Body of pancreas (tissue), 4 donors: ENCODE results near the gene LSAMP. TPM values are rescaled to one million over a fixed set of nuclear protein-coding genes. Genes with fewer than 3 reads are reported as not detected.
"Not testable (repeated sequence)": the region's sequence is repeated elsewhere in the genome, so short reads cannot be mapped to it uniquely, and the experiment has no call there.

Source experiments
- ATAC-seq: fragments of 150-250 bp; one replicate; pipeline ENCODE4 v1.9.1; 2016
- DNase-seq, 4 donors: peaks; one replicate each; pipeline ENCODE4 v3.0.0-alpha.2; 2019
- H3K27ac ChIP-seq, 4 donors: fragments of 200-600 bp; sonication (generic); 1 replicate in 3 of 4; 2 replicates in 1 of 4; pipeline versions ENCODE4 v1.5.1 to v1.6.1; 2016 to 2019; ENCODE audit warnings: mild to moderate bottlenecking in 1 of 4, mixed read lengths in 1 of 4, moderate library complexity in 1 of 4
- H3K27me3 ChIP-seq, 2 donors: fragments of 200-600 bp; sonication (generic); one replicate each; pipeline ENCODE4 v1.6.0; 2016; ENCODE audit warnings: mild to moderate bottlenecking in 1 of 2
- H3K36me3 ChIP-seq, 2 donors: fragments of 200-600 bp; sonication (generic); replicated peaks in 1 of 2; 2 replicates each; pipeline ENCODE4 v1.5.1; 2016; ENCODE audit warnings: low read depth in 2 of 2; ENCODE audit not compliant: insufficient read depth in 1 of 2
- H3K4me1 ChIP-seq: fragments of 200-600 bp; sonication (generic); one replicate; pipeline ENCODE4 v1.6.0; 2016
- H3K4me3 ChIP-seq, 2 donors: fragments of 200-600 bp; sonication (generic); 1 replicate in 1 of 2; 2 replicates in 1 of 2; pipeline ENCODE4 v1.5.1; 2016 to 2019
- H3K9me3 ChIP-seq, 3 donors: fragments of 200-600 bp; sonication (generic); 1 replicate in 2 of 3; 2 replicates in 1 of 3; pipeline ENCODE4 v1.5.1; 2016
- POLR2A ChIP-seq, 3 donors: fragments of 450-650 bp; IDR thresholded peaks; one replicate each; pipeline ENCODE4 v1.6.1; 2016; ENCODE audit warnings: antibody characterized with exemption in 3 of 3, mild to moderate bottlenecking in 2 of 3
- WGBS, 2 donors: methylation state at CpG; one replicate each; pipeline ENCODE4 v1.1.5; 2017; 5-methylcytosine and 5-hydroxymethylcytosine counted together
- intact Hi-C: fragments of 100-400 bp; cut with DNase I; formaldehyde crosslinking; loops from one replicate; pipeline ENCODE4 v1.15.1; 2023
- total RNA-seq, 2 donors: library from RNA; depleted of rRNA; stranded (reverse); fragments of >200 nt; gene quantifications; one replicate each; pipeline ENCODE4 v1.1.0, GENCODE V29; 2016
- TF ChIP-seq, protein P1 (sequence below), 7 experiments: fragments of 450-650 bp in 4 of 7; fragments of 200-600 bp in 3 of 7; sonication (generic) in 3 of 7; IDR thresholded peaks; one replicate each; pipeline ENCODE4 v1.5.1; 2016 to 2019; ENCODE audit warnings: antibody characterized with exemption in 7 of 7

Gene LSAMP
- total RNA-seq, 2 donors from 2014 or later = 1.6 to 2.1 TPM

- ATAC-seq (no peak), DNase-seq (no peak)
- H3K4me1 ChIP-seq = no peaks in the 10 kb centered on the region
- H3K27ac ChIP-seq = no peak overlapping the region
- no peak overlapping the region for H3K4me3 ChIP-seq
- H3K36me3 ChIP-seq = no peaks in the 10 kb centered on the region
- intact Hi-C loops = no loop called here
- H3K27me3 ChIP-seq = no peaks in the 10 kb centered on the region
- H3K9me3 ChIP-seq = no peaks in the 10 kb centered on the region
- 88 to 93% methylated on average over 4 of the region's 4 CpGs for WGBS, 2 donors
- TF ChIP-seq, protein P1, sequence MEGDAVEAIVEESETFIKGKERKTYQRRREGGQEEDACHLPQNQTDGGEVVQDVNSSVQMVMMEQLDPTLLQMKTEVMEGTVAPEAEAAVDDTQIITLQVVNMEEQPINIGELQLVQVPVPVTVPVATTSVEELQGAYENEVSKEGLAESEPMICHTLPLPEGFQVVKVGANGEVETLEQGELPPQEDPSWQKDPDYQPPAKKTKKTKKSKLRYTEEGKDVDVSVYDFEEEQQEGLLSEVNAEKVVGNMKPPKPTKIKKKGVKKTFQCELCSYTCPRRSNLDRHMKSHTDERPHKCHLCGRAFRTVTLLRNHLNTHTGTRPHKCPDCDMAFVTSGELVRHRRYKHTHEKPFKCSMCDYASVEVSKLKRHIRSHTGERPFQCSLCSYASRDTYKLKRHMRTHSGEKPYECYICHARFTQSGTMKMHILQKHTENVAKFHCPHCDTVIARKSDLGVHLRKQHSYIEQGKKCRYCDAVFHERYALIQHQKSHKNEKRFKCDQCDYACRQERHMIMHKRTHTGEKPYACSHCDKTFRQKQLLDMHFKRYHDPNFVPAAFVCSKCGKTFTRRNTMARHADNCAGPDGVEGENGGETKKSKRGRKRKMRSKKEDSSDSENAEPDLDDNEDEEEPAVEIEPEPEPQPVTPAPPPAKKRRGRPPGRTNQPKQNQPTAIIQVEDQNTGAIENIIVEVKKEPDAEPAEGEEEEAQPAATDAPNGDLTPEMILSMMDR (IDR thresholded peaks at IDR 0.05) = no peak
- no peak for TF ChIP-seq POLR2A (IDR thresholded peaks at IDR 0.05)
Measured at GRCh38 chr3:115805520-115805919, 639.8 kb downstream of the LSAMP start.

DNA sequence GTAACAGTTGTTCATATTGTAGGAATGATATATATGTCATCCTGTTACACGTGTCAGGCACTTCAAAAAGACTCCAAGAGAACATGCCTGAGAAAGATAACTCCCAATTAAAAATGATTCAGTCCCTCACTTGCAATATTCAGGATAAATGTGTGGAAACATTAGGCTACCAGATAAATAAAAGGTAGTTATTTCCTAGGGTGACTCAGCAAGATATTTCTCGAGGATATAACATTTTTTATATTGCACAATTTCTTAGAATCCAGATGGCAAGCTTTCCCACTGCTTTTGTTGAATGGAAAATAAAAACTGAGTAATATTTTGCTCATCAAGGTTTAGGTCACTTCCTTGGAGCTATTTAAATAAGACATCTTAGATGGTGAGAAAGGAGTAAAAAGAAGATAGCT, 640.6 kb downstream of the LSAMP start:
- Histone ChIP-seq H3K36me3 (no peaks in the 10 kb centered on the region), H3K27ac (no peak overlapping the region), H3K4me1 (no peaks in the 10 kb centered on the region), H3K9me3 (no peaks in the 10 kb centered on the region), H3K27me3 (no peaks in the 10 kb centered on the region), H3K4me3 (no peak overlapping the region)
- ATAC-seq = peak; percentile 50
- WGBS, 2 donors = 38 to 45% methylated on average over 2 of the region's 2 CpGs
- no peak for DNase-seq
- intact Hi-C loops = no loop called here
- TF ChIP-seq, protein P1 (IDR thresholded peaks at IDR 0.05) = no peak
- no peak for TF ChIP-seq POLR2A (IDR thresholded peaks at IDR 0.05)

- H3K4me1 ChIP-seq = no peaks in the 10 kb centered on the region
- no peak for DNase-seq
- ATAC-seq = no peak
- no peaks in the 10 kb centered on the region for H3K27me3 ChIP-seq
- 84 to 92% methylated on average over 2 of the region's 2 CpGs for WGBS, 2 donors
- intact Hi-C loops = no loop called here
- no peak for TF ChIP-seq POLR2A (IDR thresholded peaks at IDR 0.05)
- TF ChIP-seq, protein P1 (IDR thresholded peaks at IDR 0.05) = no peak
- H3K27ac ChIP-seq = no peak overlapping the region
- no peaks in the 10 kb centered on the region for H3K36me3 ChIP-seq
- H3K4me3 ChIP-seq = no peak overlapping the region
- no peaks in the 10 kb centered on the region for H3K9me3 ChIP-seq
Measured at GRCh38 chr3:115804200-115804599, 641.1 kb downstream of the LSAMP start.

- ATAC-seq = no peak
- WGBS, 2 donors = 82 to 100% methylated on average over 1 of the region's 1 CpG
- Histone ChIP-seq H3K4me3 (no peak overlapping the region), H3K9me3 (no peaks in the 10 kb centered on the region), H3K36me3 (no peaks in the 10 kb centered on the region), H3K4me1 (no peaks in the 10 kb centered on the region), H3K27me3 (no peaks in the 10 kb centered on the region), H3K27ac (no peak overlapping the region)
- intact Hi-C loops = no loop called here
- TF ChIP-seq, protein P1 (IDR thresholded peaks at IDR 0.05) = no peak
- TF ChIP-seq POLR2A (IDR thresholded peaks at IDR 0.05) = no peak
- DNase-seq = no peak
Measured at GRCh38 chr3:115803661-115804060, 641.6 kb downstream of the LSAMP start.

GRCh38 chr3:115800489-115801075, 644.7 kb downstream of the LSAMP start:
- H3K4me1 ChIP-seq = no peaks in the 10 kb centered on the region
- TF ChIP-seq, protein P1 (IDR thresholded peaks at IDR 0.05) = no peak
- no peak for TF ChIP-seq POLR2A (IDR thresholded peaks at IDR 0.05)
- no peak overlapping the region for H3K27ac ChIP-seq
- no peaks in the 10 kb centered on the region for H3K9me3 ChIP-seq
- H3K4me3 ChIP-seq = no peak overlapping the region
- no peaks in the 10 kb centered on the region for H3K27me3 ChIP-seq
- ATAC-seq = no peak
- intact Hi-C loops = no loop called here
- no peak for DNase-seq
- 69 to 73% methylated on average over 4 of the region's 4 CpGs for WGBS, 2 donors
- no peaks in the 10 kb centered on the region for H3K36me3 ChIP-seq

- H3K27ac ChIP-seq, H3K27me3 ChIP-seq, intact Hi-C loops, H3K9me3 ChIP-seq, H3K36me3 ChIP-seq, H3K4me3 ChIP-seq, H3K4me1 ChIP-seq, ATAC-seq, DNase-seq: not testable (repeated sequence)
- WGBS, 2 donors = 84 to 93% methylated on average over 7 of the region's 7 CpGs
Measured at GRCh38 chr3:115800065-115800464, 645.2 kb downstream of the LSAMP start.
